GM12864 (cell line): ENCODE results near the gene NSL1.

Experiments used
- DNase-seq: peaks from one replicate; pipeline ENCODE4 v3.0.0-alpha.2; 2011; ENCODE audit warnings: low read depth
- H3K4me3 ChIP-seq: 2 replicates; pipeline ENCODE4 v1.5.1; 2011; ENCODE audit warnings: mild to moderate bottlenecking, low read depth, low read length, control low read depth
- CTCF ChIP-seq: IDR thresholded peaks from 2 replicates; pipeline ENCODE4 v1.5.1; 2011; ENCODE audit warnings: low read depth, mild to moderate bottlenecking, moderate library complexity, low read length, control low read depth, inconsistent platforms; ENCODE audit errors: missing control alignments

NSL1 gene

GRCh38 chr1:212689758-212690529 lies 101.6 kb downstream of the NSL1 start:
- no peak for DNase-seq
- no peak overlapping the region for H3K4me3 ChIP-seq
- no peak for TF ChIP-seq CTCF

GRCh38 chr1:212689196-212689725 lies 102.3 kb downstream of the NSL1 start:
- no peak overlapping the region for H3K4me3 ChIP-seq
- DNase-seq: no peak
- no peak for TF ChIP-seq CTCF

- no peak for DNase-seq
- no peak overlapping the region for H3K4me3 ChIP-seq
- no peak for TF ChIP-seq CTCF
Measured at GRCh38 chr1:212688341-212689047, 103.1 kb downstream of the NSL1 start.

- no peak for TF ChIP-seq CTCF
- H3K4me3 ChIP-seq: no peak overlapping the region
- no peak for DNase-seq
Measured at GRCh38 chr1:212687811-212688210, 103.8 kb downstream of the NSL1 start.

- H3K4me3 ChIP-seq: no peak overlapping the region
- no peak for DNase-seq
- no peak for TF ChIP-seq CTCF
Measured at GRCh38 chr1:212686591-212686990, 105.0 kb downstream of the NSL1 start.

- DNase-seq: no peak
- H3K4me3 ChIP-seq: no peak overlapping the region
- no peak for TF ChIP-seq CTCF
Measured at GRCh38 chr1:212686069-212686468, 105.5 kb downstream of the NSL1 start.
